ENCODE results near the gene BCAS3. TPM values are rescaled to one million over a fixed set of nuclear protein-coding genes. Genes with fewer than 3 reads are reported as not detected.

Gene BCAS3
- total and polyA plus RNA-seq, 4 donors, result 5.8 to 24.6 (median 10.1) TPM

DNA sequence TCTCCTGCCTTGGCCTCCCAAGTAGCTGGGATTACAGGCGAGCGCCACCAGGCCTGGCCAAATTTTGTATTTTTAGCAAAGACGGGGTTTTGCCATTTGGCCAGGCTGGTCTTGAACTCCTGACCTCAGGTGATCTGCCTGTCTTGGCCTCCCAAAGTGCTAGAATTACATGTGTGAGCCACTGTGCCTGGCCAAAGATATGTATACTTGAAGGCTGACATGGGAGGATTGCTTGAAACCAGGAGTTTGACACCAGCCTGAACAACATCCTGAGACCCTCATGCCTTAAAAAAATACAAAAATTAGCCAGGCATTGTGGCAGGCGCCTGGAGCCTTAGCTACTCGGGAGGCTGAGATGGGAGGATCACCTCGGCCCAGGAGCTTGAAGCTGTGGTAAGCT is 3.1 kb downstream of the BCAS3 start:
- Histone ChIP-seq H3K9ac (ENCODE audit: low read depth in 1 of 2, low read length in 2 of 2) (no peak overlapping the region), H3K27ac (ENCODE audit: low read depth in 1 of 2, low read length in 2 of 2) (no peak overlapping the region), H3K27me3 (ENCODE audit: control insufficient read depth in 4 of 4, insufficient read depth in 4 of 4, low read length in 3 of 4) (no peaks in the 10 kb centered on the region), H3K4me1 (ENCODE audit: control insufficient read depth in 4 of 4, insufficient read depth in 4 of 4, low read length in 3 of 4) (peaks cover 0 to 15% (median 7%) of the 10 kb centered on the region in 4 donors), H3K9me3 (ENCODE audit: control insufficient read depth in 4 of 4, low read length in 3 of 4) (no peaks in the 10 kb centered on the region), H3K4me3 (ENCODE audit: low read depth in 1 of 3, low read length in 3 of 3) (no peak overlapping the region), H3K36me3 (ENCODE audit: control insufficient read depth in 4 of 4, insufficient read depth in 3 of 4, low read depth in 1 of 4, low read length in 3 of 4) (peaks cover 4 to 12% (median 8%) of the 10 kb centered on the region in 4 donors)
- 98% methylated on average over 6 of the region's 6 CpGs for WGBS
- no peak for DNase-seq (ENCODE audit: low spot score)
- TF ChIP-seq, protein P1, sequence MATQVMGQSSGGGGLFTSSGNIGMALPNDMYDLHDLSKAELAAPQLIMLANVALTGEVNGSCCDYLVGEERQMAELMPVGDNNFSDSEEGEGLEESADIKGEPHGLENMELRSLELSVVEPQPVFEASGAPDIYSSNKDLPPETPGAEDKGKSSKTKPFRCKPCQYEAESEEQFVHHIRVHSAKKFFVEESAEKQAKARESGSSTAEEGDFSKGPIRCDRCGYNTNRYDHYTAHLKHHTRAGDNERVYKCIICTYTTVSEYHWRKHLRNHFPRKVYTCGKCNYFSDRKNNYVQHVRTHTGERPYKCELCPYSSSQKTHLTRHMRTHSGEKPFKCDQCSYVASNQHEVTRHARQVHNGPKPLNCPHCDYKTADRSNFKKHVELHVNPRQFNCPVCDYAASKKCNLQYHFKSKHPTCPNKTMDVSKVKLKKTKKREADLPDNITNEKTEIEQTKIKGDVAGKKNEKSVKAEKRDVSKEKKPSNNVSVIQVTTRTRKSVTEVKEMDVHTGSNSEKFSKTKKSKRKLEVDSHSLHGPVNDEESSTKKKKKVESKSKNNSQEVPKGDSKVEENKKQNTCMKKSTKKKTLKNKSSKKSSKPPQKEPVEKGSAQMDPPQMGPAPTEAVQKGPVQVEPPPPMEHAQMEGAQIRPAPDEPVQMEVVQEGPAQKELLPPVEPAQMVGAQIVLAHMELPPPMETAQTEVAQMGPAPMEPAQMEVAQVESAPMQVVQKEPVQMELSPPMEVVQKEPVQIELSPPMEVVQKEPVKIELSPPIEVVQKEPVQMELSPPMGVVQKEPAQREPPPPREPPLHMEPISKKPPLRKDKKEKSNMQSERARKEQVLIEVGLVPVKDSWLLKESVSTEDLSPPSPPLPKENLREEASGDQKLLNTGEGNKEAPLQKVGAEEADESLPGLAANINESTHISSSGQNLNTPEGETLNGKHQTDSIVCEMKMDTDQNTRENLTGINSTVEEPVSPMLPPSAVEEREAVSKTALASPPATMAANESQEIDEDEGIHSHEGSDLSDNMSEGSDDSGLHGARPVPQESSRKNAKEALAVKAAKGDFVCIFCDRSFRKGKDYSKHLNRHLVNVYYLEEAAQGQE (IDR thresholded peaks at IDR 0.05), result no peak
- no peak for TF ChIP-seq EGR1 (IDR thresholded peaks at IDR 0.05; ENCODE audit: low read depth in 2 of 2)
- TF ChIP-seq FOXA2 (IDR thresholded peaks at IDR 0.05), result no peak
- TF ChIP-seq HNF4A (conservative IDR thresholded peaks at IDR 0.05), result no peak
- TF ChIP-seq, protein P2, sequence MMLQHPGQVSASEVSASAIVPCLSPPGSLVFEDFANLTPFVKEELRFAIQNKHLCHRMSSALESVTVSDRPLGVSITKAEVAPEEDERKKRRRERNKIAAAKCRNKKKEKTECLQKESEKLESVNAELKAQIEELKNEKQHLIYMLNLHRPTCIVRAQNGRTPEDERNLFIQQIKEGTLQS (IDR thresholded peaks at IDR 0.05), result no peak

DNA sequence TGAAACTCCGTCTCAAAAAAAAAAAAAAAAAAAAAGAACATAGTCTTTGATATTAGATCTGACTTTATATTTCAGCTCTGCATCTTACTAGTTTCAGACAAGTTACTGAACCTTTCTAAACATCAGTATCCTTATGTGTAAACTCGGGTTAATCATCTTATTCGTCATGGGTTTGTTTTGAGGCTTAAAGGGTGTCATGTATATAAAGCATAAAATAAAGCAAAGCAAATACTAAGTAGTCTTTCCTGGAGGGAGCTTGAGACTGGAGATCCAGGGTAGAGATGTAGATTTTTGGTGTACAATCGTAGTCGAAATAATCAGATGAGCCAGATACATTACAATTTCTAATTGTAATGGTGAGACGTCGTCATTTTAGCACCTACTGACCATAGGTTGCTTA is 7.8 kb downstream of the BCAS3 start:
- Histone ChIP-seq H3K9ac (ENCODE audit: low read depth in 1 of 2, low read length in 2 of 2) (no peak overlapping the region), H3K4me3 (ENCODE audit: low read depth in 1 of 3, low read length in 3 of 3) (no peak overlapping the region), H3K4me1 (ENCODE audit: control insufficient read depth in 4 of 4, insufficient read depth in 4 of 4, low read length in 3 of 4) (no peaks in the 10 kb centered on the region), H3K27me3 (ENCODE audit: control insufficient read depth in 4 of 4, insufficient read depth in 4 of 4, low read length in 3 of 4) (no peaks in the 10 kb centered on the region), H3K9me3 (ENCODE audit: control insufficient read depth in 4 of 4, low read length in 3 of 4) (no peaks in the 10 kb centered on the region), H3K27ac (ENCODE audit: low read depth in 1 of 2, low read length in 2 of 2) (no peak overlapping the region), H3K36me3 (ENCODE audit: control insufficient read depth in 4 of 4, insufficient read depth in 3 of 4, low read depth in 1 of 4, low read length in 3 of 4) (peaks cover 6 to 19% (median 15%) of the 10 kb centered on the region in 4 donors)
- TF ChIP-seq FOXA2 (IDR thresholded peaks at IDR 0.05) (no peak), SP1 (IDR thresholded peaks at IDR 0.05) (no peak)
- DNase-seq (ENCODE audit: low spot score), result no peak
- 98% methylated on average over 6 of the region's 7 CpGs for WGBS

DNA sequence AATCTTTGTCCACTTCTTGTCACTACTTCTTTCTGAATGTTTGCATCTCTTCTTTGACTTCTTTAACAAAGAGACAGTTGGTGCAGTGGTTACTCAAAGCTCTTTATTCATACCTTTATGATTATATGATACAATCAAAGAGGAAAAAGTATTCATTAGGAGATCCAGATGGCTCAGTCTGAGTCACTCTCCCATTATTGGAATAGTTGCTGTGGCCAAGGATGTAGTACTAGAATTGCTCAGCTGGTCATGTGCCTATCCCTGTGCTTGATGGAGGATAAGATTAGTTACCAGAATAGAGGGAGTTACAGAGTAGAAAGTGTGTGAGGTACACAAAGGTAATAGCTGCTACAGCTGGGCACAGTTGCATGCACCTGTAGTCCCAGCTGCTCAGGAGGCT is 18.3 kb downstream of the BCAS3 start:
- DNase-seq (ENCODE audit: low spot score), result no peak
- H3K4me1 ChIP-seq (ENCODE audit: control insufficient read depth in 4 of 4, insufficient read depth in 4 of 4, low read length in 3 of 4), result peaks cover 0 to 3% (median 0%) of the 10 kb centered on the region in 4 donors
- no peaks in the 10 kb centered on the region for H3K9me3 ChIP-seq (ENCODE audit: control insufficient read depth in 4 of 4, low read length in 3 of 4)
- TF ChIP-seq, protein P3, sequence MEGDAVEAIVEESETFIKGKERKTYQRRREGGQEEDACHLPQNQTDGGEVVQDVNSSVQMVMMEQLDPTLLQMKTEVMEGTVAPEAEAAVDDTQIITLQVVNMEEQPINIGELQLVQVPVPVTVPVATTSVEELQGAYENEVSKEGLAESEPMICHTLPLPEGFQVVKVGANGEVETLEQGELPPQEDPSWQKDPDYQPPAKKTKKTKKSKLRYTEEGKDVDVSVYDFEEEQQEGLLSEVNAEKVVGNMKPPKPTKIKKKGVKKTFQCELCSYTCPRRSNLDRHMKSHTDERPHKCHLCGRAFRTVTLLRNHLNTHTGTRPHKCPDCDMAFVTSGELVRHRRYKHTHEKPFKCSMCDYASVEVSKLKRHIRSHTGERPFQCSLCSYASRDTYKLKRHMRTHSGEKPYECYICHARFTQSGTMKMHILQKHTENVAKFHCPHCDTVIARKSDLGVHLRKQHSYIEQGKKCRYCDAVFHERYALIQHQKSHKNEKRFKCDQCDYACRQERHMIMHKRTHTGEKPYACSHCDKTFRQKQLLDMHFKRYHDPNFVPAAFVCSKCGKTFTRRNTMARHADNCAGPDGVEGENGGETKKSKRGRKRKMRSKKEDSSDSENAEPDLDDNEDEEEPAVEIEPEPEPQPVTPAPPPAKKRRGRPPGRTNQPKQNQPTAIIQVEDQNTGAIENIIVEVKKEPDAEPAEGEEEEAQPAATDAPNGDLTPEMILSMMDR (IDR thresholded peaks at IDR 0.05; ENCODE audit: low read depth, low read length, missing input control), result no peak
- TF ChIP-seq GABPA (IDR thresholded peaks at IDR 0.05 in 1 of 2, conservative IDR thresholded peaks at IDR 0.05 in 1 of 2), result no peak
- TF ChIP-seq, protein P4, sequence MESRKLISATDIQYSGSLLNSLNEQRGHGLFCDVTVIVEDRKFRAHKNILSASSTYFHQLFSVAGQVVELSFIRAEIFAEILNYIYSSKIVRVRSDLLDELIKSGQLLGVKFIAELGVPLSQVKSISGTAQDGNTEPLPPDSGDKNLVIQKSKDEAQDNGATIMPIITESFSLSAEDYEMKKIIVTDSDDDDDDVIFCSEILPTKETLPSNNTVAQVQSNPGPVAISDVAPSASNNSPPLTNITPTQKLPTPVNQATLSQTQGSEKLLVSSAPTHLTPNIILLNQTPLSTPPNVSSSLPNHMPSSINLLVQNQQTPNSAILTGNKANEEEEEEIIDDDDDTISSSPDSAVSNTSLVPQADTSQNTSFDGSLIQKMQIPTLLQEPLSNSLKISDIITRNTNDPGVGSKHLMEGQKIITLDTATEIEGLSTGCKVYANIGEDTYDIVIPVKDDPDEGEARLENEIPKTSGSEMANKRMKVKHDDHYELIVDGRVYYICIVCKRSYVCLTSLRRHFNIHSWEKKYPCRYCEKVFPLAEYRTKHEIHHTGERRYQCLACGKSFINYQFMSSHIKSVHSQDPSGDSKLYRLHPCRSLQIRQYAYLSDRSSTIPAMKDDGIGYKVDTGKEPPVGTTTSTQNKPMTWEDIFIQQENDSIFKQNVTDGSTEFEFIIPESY (IDR thresholded peaks at IDR 0.05), result no peak
- TF ChIP-seq FOXA1 (IDR thresholded peaks at IDR 0.05), result no peak
- no peak for TF ChIP-seq YY1 (IDR thresholded peaks at IDR 0.05)
- no peak for TF ChIP-seq NR2F2 (IDR thresholded peaks at IDR 0.05)
- no peak for TF ChIP-seq EGR1 (IDR thresholded peaks at IDR 0.05; ENCODE audit: low read depth in 2 of 2)
- TF ChIP-seq, protein P2 (IDR thresholded peaks at IDR 0.05), result no peak
- H3K27ac ChIP-seq (ENCODE audit: low read depth in 1 of 2, low read length in 2 of 2), result no peak overlapping the region
- no peaks in the 10 kb centered on the region for H3K27me3 ChIP-seq (ENCODE audit: control insufficient read depth in 4 of 4, insufficient read depth in 4 of 4, low read length in 3 of 4)
- no peak overlapping the region for H3K9ac ChIP-seq (ENCODE audit: low read depth in 1 of 2, low read length in 2 of 2)
- H3K4me3 ChIP-seq (ENCODE audit: low read depth in 1 of 3, low read length in 3 of 3), result no peak overlapping the region
- peaks cover 0 to 6% (median 4%) of the 10 kb centered on the region in 4 donors for H3K36me3 ChIP-seq (ENCODE audit: control insufficient read depth in 4 of 4, insufficient read depth in 3 of 4, low read depth in 1 of 4, low read length in 3 of 4)
